GM21737 (cell line): Measurements from ENCODE around the gene NUP93.
"Not testable (repeated sequence)": the region's sequence is repeated elsewhere in the genome, so short reads cannot be mapped to it uniquely, and the experiment has no call there.

Experiments used
- ATAC-seq: cut with Tn5 transposase; IDR thresholded peaks from one replicate; pipeline ENCODE4 v1.9.1; 2021; ENCODE audit warnings: mild to moderate bottlenecking, moderate library complexity; ENCODE audit not compliant: unreplicated experiment

The NUP93 gene

GRCh38 chr16:56864960-56865359, 135.0 kb downstream of the NUP93 start, which contains the start of gene SLC12A3:
Gene SLC12A3, plus strand, starts transcription at chr16:56865207. Its CDS starts 29 bp downstream, at chr16:56865236.
- no peak for ATAC-seq

GRCh38 chr16:56865394-56866062, 135.6 kb downstream of the NUP93 start:
- no peak for ATAC-seq

GRCh38 chr16:56866955-56867830, 137.3 kb downstream of the NUP93 start:
- ATAC-seq = no peak

GRCh38 chr16:56868175-56868574, 138.2 kb downstream of the NUP93 start:
- no peak for ATAC-seq

GRCh38 chr16:56868766-56869165, 138.8 kb downstream of the NUP93 start:
- not testable (repeated sequence) for ATAC-seq

GRCh38 chr16:56869513-56870275, 139.8 kb downstream of the NUP93 start:
- no peak for ATAC-seq

GRCh38 chr16:56870276-56870888, 140.5 kb downstream of the NUP93 start:
- ATAC-seq = no peak

GRCh38 chr16:56871172-56871593, 141.3 kb downstream of the NUP93 start:
- ATAC-seq = no peak

- no peak for ATAC-seq
Observed at GRCh38 chr16:56872863-56873391, 143.0 kb downstream of the NUP93 start.

- ATAC-seq = no peak
Observed at GRCh38 chr16:56874800-56875199, 144.9 kb downstream of the NUP93 start.

- no peak for ATAC-seq
Observed at GRCh38 chr16:56876048-56876447, 146.1 kb downstream of the NUP93 start.

- no peak for ATAC-seq
Observed at GRCh38 chr16:56877486-56878182, 147.7 kb downstream of the NUP93 start.

- no peak for ATAC-seq
Observed at GRCh38 chr16:56878282-56878854, 148.4 kb downstream of the NUP93 start.

- ATAC-seq = no peak
Observed at GRCh38 chr16:56879276-56879675, 149.3 kb downstream of the NUP93 start.

GRCh38 chr16:56880176-56880575, 150.2 kb downstream of the NUP93 start:
- ATAC-seq = no peak

- no peak for ATAC-seq
Observed at GRCh38 chr16:56880685-56881084, 150.8 kb downstream of the NUP93 start.

- ATAC-seq = no peak
Observed at GRCh38 chr16:56882077-56882800, 152.3 kb downstream of the NUP93 start.

GRCh38 chr16:56883586-56883985, 153.7 kb downstream of the NUP93 start:
- ATAC-seq = no peak

- no peak for ATAC-seq
Observed at GRCh38 chr16:56884026-56884582, 154.2 kb downstream of the NUP93 start.
